Measurements from ENCODE around the gene GARIN3.

GARIN3 gene

DNA sequence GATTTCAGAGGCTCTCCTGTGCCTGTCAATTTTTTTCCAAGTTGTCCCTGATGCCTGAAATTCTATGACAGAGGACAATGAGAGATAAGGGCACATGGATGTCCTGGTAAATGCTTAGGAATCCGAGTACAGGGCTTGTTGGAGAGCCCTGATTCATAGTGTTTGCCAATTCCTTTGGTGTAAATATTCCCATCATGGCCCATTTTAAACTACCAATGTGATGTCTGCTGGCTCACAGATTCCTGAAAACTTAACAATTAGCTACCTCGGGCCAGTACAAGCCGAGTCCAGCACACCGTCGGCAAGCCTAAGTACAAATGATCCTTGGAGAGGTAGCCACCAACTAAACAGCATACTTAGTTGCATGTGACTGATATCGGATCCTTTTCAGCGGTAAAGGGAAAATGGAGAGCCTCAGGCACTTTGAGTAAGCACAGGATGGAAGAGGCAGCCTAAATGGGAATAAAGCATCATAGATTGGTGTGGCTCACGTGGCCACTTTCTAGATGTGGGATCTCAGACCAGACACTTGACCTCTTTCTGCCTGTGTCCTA is 18.1 kb upstream of the GARIN3 start:
- DNase-seq: no peak

DNA sequence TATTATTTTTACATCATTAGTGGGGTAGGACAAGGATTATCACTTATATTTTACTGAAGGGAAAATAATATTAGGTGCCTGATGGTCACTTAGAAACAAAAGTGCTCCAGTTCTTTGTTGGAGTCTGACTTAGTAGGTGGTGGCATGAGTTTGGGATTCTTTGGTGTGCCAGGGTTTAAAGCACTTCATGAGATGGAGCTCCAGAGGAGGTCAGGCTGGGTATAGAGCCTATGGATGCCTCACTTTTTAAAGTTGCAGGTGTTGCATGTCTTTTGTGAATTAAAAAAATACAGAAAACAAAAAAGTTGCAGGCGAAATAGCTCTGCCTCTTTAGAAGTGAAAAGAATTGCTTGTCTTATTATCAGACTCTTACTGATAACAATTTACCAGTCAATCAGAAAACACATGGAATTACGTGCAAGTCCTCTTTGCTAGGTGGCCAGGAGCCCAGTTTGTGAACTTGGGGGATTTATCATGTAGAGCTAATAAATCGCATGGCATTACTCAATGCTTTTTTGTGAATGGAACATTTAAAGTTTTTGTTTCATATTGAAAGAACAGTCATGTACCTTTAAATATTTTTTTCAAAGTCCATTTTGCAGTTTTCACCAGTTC is 16.2 kb upstream of the GARIN3 start:
- DNase-seq: no peak

DNA sequence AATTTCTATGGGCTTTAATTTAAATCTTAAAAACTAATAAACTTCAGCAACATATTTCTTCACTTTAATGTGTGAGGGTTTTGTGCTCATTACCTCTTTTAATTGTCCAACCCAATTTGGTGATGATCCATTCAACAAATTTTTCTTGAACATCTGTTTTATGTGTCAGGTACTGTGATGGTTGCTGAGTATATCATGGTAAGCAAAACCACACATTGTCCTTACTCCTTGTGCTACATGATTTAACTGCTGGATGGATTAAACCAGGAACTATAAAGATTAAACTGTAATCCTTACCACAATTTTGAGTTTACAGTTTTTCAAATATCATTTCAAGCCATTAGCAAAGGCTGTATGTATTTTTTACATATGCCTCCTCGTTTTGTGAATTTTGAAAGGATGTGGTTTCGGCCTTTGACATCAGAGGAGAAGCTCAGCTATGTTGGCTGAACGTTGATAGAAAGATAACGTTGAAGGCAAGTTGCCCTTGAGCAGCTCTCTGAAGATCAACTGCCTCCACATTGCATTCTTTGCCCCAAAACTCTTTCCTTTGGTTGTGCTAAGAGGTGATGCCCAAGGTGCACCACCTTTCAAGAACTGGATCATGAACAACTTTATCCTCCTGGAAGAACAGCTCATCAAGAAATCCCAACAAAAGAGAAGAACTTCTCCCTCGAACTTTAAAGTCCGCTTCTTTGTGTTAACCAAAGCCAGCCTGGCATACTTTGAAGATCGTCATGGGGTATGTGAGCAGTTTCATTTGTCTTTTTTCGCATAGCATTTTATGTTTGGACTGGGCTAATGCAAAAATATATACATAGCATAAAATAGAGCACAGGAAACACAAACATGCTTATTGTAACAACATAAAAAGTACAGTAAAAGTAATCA is 14.6 kb upstream of the GARIN3 start, which contains the start of gene ITK:
TSS of gene ITK (plus strand) at position 467 of the 891 bp plus-strand sequence. CDS start at position 605, 138 bp downstream.
- DNase-seq: no peak

DNA sequence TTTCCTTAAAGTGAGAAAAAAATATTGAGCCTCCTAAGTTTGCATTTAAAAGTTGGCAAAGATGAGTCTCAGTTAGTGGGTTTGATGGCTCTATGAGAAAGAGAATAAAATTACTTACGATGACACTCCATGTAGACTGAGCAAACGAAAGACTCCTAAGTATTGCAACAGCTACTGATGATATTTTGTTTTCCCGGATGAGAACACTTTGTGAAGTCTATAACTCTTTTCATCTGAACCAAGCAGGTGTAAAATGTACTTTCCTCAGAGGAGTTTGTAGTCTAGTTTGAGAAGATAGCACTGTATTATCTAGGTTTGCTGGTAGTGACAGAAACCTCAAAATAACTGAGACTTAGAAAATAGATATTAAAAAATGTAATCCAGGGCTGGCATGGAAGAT is 12.9 kb upstream of the GARIN3 start:
- no peak for DNase-seq

DNA sequence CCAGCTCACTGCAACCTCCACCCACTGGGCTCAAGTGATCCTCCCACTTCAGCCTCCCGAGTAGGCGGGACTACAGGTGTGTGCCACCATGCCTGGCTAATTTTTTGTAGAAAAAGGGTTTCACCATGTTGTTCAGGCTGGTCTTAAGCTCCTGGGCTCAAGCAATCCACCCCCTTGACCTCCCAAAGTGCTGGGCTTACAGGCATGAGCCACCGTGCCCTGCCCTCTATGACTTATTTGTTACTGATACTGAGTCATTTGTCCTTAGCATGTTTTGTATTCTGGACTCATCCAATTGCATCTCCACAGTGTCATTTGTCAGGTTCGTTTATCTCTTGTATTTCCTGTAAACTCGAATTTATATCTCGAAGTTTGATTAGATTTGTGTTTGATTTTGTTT is 11.9 kb upstream of the GARIN3 start:
- no peak for DNase-seq

DNA sequence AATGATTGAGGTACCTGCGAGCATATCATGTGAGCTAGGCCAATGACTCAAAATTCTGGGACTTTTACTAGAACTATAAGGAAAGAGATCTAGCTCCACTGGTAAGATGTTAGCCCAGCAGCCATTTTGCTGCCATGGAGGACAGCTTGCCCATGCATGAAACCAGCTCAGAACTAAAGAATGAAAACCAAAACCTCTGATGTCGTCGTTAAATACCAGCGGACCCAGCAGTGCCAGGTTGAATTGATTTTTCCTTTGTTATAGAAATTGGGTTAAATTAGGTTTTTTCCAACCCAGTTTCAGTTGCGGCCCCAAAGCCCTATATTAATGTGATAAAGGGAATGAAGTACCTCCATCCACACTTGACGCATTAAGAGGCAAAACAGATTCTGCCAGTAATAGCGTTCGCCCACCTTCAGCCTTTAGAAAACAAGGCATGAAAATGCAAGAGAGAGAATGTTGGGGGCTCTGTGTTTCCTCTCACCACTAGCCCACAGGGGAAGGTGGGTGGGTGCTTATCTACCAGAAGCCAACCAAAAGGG is 9.1 kb upstream of the GARIN3 start:
- no peak for DNase-seq

DNA sequence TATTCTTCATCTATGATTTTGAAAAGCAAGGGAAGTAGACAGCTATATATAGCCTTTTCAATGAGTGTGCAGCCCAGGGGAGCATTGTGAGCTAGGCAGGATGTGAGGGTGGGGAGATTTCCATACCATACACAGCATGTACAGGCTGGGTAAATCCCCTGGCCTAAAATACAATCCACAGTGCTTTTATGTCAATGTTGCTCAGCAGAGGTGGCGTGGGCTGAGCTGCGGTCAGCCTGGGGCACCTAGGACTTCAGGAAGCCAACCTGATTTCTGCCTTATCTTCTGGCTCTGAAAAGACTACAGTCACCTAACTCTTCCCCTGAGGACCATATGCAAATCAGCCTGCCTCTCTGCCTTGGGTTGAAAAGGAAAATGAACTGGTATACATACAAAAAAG is 6.3 kb upstream of the GARIN3 start:
- peak; percentile 50 for DNase-seq

DNA sequence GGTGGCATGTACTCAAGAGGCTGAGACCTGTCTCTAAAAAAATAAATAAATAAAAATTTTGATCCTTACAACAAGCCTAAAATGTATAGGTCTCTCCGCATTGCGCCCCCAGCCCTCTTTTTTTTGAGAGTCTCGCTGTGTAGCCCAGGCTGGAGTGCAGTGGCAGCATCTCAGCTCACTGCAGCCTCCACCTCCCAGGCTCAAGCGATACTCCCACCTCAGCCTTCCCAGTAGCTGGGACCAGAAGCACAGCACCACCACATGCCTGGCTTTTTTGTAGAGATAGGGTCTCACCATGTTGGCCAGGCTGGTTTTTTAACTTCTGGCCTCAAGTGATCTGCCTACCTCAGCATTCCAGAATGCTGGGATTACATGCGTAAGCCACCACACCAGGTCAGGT is 2.2 kb upstream of the GARIN3 start:
- no peak for DNase-seq

DNA sequence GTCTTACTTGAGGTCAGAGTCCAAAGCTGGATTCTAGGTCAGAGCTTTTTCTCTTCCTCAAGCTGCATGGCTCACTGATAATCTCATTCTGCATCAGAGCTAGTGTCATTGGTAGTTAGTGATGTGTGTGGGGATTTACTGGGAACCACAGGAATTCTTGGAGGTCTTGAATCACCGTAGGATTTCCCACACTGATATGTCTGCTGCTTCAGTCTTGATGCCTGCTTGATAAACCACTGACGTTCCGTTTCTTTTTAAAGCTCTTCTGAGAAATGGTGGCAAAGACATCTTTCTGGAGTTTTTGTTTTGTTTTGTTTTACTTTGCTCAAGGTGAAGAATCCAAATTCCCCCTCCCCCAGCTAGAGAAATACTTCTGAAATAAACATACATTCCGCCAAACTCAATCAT is 1.2 kb upstream of the GARIN3 start:
- DNase-seq: no peak

DNA sequence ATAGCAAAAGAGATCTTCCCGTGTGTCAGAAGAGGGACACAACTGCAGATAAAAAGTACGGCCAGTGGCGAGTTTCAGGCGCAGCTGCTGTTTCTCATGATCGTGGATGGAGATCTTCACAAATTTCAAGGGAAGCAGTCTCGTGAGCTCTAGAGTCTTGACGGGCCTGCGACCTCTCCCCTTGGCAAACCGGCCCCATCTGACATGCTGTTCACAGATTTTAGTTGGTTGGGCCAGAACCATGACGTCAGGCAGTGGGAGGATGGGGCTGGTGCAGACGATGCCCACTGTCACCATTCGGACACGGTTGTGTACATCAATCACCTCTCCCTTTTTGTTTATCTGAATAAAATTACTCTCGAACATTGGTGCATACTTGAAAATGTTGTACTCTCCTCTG is 396 bp downstream of the GARIN3 start:
- no peak for DNase-seq

DNA sequence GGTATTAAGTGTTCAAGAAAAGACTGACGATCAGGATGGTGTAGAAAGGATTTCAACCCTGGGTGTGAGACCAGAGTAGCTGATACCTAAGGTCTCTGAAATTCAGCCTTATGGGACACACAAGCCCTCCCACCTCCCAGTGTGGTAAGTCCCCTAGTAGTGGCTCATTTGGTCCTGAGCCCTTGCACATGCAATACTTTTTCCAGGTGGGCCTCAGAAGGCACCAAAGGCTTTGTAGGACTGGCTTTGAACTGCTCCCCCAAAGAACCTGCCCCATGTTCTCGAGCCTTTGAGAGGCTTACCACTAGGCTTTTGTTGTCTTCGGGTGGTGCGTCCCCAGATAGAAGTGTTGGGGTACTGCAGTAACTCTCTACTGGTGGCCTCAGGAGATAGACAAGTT is 803 bp downstream of the GARIN3 start:
- no peak for DNase-seq

DNA sequence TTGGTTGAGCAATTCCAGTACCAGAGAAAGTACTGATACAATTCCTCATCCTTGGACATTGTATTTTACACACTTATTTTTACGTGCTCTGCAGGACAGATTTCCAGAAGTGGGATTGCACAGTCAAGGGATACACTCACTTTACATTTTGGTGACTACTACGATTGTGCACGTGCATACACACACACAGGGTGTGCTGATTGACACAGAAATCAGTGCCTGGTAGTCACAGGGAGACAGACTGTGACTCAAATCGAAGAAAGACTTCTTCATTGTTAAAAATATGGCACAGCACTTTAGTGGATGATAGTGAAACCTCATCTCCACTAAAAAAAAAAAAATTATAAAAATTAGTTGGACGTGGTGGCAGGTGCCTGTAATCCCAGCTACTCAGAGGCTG is 1.5 kb downstream of the GARIN3 start:
- DNase-seq: no peak

DNA sequence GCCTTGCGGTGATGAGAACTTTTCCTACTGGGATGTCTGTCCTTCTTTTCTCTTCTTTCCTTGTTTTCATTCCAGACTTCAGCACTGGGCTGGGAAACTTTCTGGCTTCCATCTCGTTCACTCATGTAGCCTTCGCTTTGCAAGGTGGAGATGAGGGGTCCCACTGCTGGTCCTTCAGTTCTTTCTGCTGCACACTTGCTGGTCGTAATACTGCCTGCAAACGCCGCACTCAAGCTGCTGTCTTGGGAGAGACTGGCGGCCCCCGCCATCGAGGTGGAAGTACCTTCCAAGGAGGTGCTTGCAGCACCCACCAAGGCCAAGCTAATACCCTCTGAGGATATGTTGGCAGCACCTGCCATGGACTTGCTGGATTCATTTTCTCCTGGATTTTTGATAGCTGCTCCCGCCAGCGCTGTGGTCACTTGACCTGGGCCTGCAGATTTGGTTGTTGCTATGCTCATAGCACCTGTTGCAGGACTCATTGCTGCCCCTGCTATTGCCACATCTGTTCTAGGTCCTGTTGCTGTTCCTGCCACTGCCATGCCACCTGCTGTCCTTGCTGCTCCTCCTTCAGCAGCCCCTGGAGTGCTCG is 3.0 kb downstream of the GARIN3 start:
- no peak for DNase-seq

DNA sequence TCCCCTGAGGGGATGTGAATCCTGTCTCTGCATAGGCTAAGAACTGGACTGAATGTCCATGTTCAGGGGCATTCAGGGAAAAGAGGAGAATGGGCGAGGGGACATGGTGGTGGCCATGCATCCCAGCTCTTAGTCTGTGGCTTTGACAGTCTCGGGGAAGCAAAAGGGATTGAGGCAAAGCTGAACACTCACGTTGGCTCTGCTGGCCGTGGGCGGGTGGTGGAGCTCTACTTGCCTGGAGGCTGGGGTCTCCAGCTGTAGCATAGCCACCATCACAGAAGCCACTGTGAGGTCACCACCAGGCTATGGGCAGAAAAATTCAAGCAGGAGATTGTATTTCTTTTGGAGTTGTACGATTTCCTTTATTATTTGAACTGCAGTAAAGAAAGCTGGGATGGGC is 4.1 kb downstream of the GARIN3 start:
- DNase-seq: no peak

DNA sequence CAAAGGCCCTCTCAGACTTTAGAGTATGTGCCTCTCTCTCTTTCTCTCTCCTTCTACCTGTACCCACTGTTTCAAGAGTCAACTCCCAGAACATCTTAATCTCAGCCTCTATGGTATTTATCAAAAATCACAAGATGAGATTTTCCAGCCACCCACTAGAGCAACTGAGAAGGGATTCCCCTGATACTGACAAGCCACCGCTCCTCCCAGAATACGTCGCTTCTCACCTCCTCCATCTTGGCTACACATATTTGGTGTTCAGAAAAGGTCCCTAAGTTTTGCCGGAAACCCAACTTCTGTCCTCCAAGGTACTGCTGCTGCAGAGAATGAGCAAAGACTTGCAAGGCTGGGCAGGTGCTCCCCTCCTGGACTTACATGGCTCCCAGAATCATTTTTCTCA is 6.1 kb downstream of the GARIN3 start:
- no peak for DNase-seq

DNA sequence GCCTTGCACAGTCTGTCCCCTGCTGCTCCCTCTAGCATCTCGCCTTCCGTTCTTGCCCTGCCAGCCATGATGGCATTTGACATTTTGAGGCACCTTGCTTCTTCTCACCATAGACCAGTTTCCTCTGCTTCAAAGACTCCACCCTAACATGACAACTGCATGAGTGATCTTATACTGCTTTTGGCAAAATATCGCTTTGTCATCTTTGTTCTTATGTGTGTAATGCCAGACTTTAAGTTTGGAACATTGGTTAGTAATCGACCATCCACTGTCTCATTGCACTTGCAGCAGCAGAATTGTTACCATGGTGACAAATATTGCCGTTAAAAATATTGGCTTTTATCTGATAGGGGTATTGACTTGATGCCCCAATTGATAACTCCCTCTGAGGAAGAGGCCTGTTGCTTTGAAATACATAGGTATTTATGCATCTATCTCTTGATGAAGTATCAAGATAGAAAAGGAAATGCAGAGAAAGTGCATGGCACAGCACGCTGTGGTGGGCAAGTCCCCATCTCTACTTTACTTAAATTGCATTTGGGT is 6.8 kb downstream of the GARIN3 start:
- no peak for DNase-seq

DNA sequence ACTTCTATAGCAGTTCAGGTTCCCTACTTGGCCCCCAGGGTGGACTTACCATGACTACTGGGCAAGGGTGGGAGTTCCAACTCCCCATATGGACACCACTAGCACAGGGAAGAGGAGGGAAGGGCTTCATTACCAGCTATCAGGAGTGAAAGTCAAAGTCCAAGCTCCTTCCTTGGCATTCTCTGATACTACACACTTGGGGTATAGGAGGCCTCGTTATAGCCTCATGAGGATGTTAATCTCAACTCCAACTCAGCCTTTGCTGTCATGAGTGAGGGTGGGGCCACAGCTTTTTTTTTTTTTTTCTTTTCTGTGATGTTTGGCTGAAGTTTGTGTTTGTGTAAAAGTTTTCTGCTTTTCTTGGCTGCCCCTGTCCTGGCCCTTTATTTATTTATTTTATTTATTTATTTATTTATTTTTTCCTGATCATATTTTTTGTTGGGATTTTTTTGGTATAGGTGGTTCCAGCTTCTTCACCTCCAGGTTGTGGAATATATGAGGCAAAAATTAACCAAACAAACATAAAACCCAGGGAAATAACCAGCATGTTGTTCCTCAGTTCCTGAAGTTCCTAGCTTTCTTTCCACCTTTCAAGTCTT is 8.7 kb downstream of the GARIN3 start:
- no peak for DNase-seq

DNA sequence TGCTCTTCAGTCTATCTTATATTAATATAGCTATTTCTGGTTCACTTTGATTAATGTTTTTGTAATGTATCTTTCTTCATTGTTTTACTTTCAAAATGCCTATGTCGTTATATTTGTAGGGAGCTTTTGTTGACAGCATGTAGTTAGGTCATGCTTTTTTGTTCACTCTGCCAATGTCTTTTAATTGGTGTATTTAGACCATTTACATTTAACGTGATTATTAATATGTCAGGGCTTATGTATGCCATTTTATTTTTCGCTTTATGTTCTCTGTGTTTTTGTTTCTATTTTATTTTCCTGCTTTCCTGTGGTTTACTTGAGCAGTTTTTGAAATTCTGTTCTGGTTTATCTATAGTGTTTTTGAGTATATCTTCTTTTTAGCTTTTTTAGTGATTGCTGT is 10.8 kb downstream of the GARIN3 start:
- DNase-seq: no peak

DNA sequence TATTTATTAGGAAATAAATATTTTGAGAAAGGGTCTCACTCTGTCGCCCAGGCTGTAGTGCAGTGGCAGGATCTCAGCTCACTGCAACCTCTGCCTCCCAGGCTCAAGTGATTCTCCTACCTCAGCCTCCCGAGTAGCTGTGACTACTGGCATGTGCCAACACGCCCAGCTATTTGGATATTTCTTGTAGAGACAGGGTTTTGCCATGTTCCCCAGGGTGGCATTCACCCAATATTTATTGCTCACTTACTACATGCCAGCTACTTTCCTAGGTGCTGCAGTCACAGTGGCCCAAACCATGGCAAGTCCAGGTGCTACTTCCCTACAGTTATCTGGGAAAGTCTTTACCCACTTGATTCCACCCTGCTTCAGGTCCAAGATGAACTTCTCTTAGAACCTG is 15.1 kb downstream of the GARIN3 start:
- no peak for DNase-seq

DNA sequence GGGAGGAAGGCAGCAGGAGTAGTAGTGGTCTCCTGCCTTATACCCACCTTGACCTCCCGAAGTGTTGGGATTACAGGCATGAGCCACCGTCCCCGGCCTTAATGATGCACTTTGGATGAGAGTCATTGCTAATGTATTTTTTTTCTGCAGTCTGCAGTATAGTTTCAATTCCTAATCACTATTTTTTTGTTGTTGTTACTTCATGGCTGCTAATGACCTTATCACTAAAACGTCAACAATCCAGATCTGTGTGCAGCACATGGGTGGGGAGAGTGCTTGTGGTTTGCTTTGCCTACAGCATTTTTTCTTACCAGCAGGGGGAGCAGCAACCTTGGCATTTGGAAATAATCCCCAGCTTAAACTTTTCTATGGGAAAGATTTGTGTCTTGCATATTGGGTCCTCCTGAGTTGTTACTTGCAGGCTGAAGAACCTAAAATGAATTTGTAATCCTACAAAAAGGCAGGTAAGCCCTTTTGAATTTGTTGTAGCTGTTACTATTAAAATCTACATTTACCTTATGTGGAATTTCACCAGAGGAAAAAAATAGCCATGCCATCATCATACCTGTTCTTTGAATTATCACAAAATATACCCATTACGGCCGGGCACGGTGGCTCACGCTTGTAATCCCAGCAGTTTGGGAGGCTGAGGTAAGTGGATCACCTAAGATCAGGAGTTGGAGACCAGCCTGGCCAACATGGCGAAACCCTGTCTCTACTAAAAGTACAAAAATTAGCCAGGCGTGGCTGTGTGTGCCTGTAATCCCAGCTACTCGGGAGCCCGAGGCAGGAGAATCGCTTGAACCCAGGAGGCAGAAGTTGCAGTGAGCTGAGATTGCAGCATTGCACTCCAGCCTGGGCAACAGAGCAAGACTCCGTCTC is 17.1 kb downstream of the GARIN3 start:
- DNase-seq: peak; percentile 71

DNA sequence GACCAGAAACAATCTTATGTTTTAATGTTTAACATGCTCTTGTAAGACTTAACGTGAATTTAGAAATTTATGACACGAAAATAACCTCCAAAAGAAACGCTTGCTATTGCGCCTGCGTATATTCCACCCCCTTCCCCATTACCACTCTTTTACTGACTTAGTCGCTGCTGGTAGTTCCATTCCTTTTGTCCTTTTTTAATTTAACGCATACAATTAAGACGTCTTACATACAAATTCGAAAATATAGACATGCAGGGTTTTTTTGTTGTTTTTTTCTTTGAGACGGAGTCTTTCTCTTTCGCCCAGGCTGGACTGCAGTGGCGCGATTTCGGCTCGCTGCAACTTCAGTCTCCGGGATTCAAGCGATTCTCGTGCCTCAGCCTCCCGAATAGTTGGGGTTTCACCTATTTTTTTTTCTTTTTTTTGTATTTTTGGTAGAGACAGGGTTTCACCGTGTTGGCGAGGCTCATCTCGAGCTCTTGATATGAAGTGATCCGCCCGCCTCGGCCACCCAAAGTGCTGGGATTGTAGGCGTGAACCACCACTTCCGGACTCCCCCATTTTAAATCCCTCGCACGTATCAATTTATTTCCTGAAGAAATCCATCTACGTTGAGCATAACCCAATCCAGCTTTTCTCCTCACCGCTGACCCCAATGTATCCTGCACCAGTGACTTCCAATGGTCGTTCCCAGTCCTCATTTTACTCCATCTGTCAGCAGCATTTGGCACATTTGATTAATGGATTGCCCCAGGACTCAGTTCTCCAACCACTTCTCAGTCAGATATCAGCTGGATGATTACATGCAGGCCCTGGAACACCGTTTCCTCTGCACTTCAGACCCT is 22.7 kb downstream of the GARIN3 start:
- DNase-seq: peak; percentile 38

Data from effector CD8-positive, alpha-beta T cell (primary cell).